Panc1 (cell line): ENCODE results near the gene ASXL3. TPM values are rescaled to one million over a fixed set of nuclear protein-coding genes. Genes with fewer than 3 reads are reported as not detected.

Source experiments
- ATAC-seq: fragments of 200-7000 bp; cut with Tn5 transposase; 2 replicates; pipeline ENCODE4 v1.9.1; 2020; ENCODE audit warnings: mild to moderate bottlenecking, moderate library complexity
- BruUV-seq: library from RNA; stranded (reverse); fragments of 400-500 nt; replicated peaks from 2 replicates; lab custom pipeline; 2021; lab: Mats Ljungman, UMichigan
- CTCF ChIA-PET: fragments of 300-600 bp; sonication (Branson Sonifier 250); formaldehyde crosslinking; loops from one replicate; lab custom pipeline; 2022; ENCODE audit warnings: antibody characterized with exemption; lab: Charles Lee
- POLR2A ChIA-PET: fragments of 300-600 bp; sonication (Branson Sonifier 250); formaldehyde crosslinking; loops from one replicate; lab custom pipeline; 2022; ENCODE audit warnings: antibody characterized with exemption; lab: Charles Lee
- DNase-seq: peaks from one replicate; pipeline ENCODE4 v3.0.0-alpha.2; 2010; ENCODE audit warnings: low read depth, low spot score
- H3K27ac ChIP-seq: 2 replicates; pipeline ENCODE4 v1.5.1; 2011; ENCODE audit warnings: mild to moderate bottlenecking, low read length, inconsistent platforms
- H3K27me3 ChIP-seq: fragments of 200-500 bp; sonication (Bioruptor generic); 2 replicates; pipeline ENCODE4 v1.6.0; 2014; ENCODE audit warnings: low read length, inconsistent platforms; ENCODE audit not compliant: control insufficient read depth, insufficient read depth
- H3K36me3 ChIP-seq: fragments of 200-500 bp; sonication (Bioruptor generic); 2 replicates; pipeline ENCODE4 v1.5.1; 2014; ENCODE audit warnings: inconsistent platforms, mild to moderate bottlenecking, low read length, moderate library complexity; ENCODE audit not compliant: control insufficient read depth, insufficient read depth
- H3K4me1 ChIP-seq: 2 replicates; pipeline ENCODE4 v1.5.1; 2011; ENCODE audit warnings: inconsistent platforms, mild to moderate bottlenecking, low read length, moderate library complexity; ENCODE audit not compliant: control insufficient read depth, insufficient read depth
- H3K4me3 ChIP-seq, 2 experiments: 2 replicates each; pipeline ENCODE4 v1.5.1; 2011 to 2012; ENCODE audit warnings: low read depth in 2 of 2, low read length in 2 of 2, mild to moderate bottlenecking in 2 of 2, inconsistent platforms in 1 of 2, moderate library complexity in 1 of 2
- H3K9me3 ChIP-seq: fragments of 200-500 bp; sonication (Bioruptor generic); 2 replicates; pipeline ENCODE4 v1.5.1; 2014; ENCODE audit warnings: low read depth, mild to moderate bottlenecking, inconsistent platforms, low read length, moderate library complexity; ENCODE audit not compliant: control insufficient read depth, insufficient read depth
- POLR2AphosphoS5 ChIP-seq: IDR thresholded peaks from 2 replicates; pipeline ENCODE4 v1.6.1; 2012; ENCODE audit warnings: mild to moderate bottlenecking, low read depth, low read length, moderate library complexity
- SIN3A ChIP-seq: IDR thresholded peaks from 2 replicates; pipeline ENCODE4 v1.6.1; 2012; ENCODE audit warnings: low read depth, mild to moderate bottlenecking, low read length, moderate library complexity, borderline replicate concordance; ENCODE audit not compliant: insufficient read depth
- TCF7L2 ChIP-seq: IDR thresholded peaks from 2 replicates; pipeline ENCODE4 v1.6.1; 2011; ENCODE audit warnings: mild to moderate bottlenecking, low read depth, low read length, inconsistent platforms
- in situ Hi-C: cut with HindIII; loops from 2 replicates; pipeline ENCODE4 v1.10.0; 2016; ENCODE audit warnings: low sequenced_read_pairs, low pct_unique_long_range_greater_than_20kb
- intact Hi-C: fragments of 100-400 bp; cut with micrococcal nuclease; formaldehyde crosslinking; loops from one replicate; pipeline ENCODE4 v1.10.0; 2022; ENCODE audit not compliant: unreplicated experiment
- total RNA-seq: library from RNA; stranded (reverse); gene quantifications from one replicate; pipeline ENCODE4 v1.2.1, GENCODE V29; 2021; ENCODE audit not compliant: unreplicated experiment
- TF ChIP-seq, protein P1 (sequence below): fragments of 450-650 bp; IDR thresholded peaks from 2 replicates; pipeline ENCODE4 v1.5.1; 2017; ENCODE audit warnings: mild to moderate bottlenecking
- TF ChIP-seq, protein P2 (sequence below), 2 experiments: IDR thresholded peaks; 2 replicates each; pipeline ENCODE4 v1.6.1; 2011 to 2012; ENCODE audit warnings: low read depth in 2 of 2, control low read depth in 1 of 2, low read length in 1 of 2, mild to moderate bottlenecking in 1 of 2, moderate library complexity in 1 of 2; ENCODE audit not compliant: insufficient read depth in 1 of 2

The ASXL3 gene
- total RNA-seq, 1 experiment from 2014 or later, result 0.74 TPM

DNA sequence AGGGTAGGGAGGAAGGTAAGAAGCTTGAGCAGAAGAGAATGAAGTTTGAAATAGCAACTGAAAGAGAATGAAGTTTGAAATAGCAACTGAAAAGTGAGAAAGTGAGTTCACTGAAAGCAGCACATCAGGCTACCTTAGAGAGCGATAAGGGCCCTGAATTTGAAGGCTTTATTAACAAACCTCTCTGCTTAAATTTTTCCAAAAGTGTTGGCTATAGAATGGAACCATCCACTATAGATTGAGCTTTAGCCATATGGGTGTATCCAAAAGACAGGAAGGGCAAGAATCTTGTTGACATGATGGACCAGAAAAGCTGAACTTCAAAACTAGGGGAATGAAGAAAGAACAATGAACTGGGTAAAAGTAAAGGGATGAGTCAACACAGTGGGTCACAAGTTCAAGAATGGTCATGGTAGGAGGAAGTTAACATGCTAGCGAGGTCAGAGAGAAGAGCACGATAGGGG, 122.5 kb downstream of the ASXL3 start:
- ChIA-PET CTCF (no interaction called here), POLR2A (no interaction called here)
- H3K27me3 ChIP-seq, result no peaks in the 10 kb centered on the region
- H3K4me3 ChIP-seq, result no peak overlapping the region
- in situ Hi-C loops (no loop called here), intact Hi-C loops (no loop called here)
- no peak overlapping the region for H3K27ac ChIP-seq
- no peak for ATAC-seq
- H3K9me3 ChIP-seq, result no peaks in the 10 kb centered on the region
- no peaks in the 10 kb centered on the region for H3K4me1 ChIP-seq
- no peak for TF ChIP-seq POLR2AphosphoS5
- TF ChIP-seq TCF7L2, result no peak
- TF ChIP-seq, protein P1, sequence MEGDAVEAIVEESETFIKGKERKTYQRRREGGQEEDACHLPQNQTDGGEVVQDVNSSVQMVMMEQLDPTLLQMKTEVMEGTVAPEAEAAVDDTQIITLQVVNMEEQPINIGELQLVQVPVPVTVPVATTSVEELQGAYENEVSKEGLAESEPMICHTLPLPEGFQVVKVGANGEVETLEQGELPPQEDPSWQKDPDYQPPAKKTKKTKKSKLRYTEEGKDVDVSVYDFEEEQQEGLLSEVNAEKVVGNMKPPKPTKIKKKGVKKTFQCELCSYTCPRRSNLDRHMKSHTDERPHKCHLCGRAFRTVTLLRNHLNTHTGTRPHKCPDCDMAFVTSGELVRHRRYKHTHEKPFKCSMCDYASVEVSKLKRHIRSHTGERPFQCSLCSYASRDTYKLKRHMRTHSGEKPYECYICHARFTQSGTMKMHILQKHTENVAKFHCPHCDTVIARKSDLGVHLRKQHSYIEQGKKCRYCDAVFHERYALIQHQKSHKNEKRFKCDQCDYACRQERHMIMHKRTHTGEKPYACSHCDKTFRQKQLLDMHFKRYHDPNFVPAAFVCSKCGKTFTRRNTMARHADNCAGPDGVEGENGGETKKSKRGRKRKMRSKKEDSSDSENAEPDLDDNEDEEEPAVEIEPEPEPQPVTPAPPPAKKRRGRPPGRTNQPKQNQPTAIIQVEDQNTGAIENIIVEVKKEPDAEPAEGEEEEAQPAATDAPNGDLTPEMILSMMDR, result no peak
- TF ChIP-seq, protein P2, sequence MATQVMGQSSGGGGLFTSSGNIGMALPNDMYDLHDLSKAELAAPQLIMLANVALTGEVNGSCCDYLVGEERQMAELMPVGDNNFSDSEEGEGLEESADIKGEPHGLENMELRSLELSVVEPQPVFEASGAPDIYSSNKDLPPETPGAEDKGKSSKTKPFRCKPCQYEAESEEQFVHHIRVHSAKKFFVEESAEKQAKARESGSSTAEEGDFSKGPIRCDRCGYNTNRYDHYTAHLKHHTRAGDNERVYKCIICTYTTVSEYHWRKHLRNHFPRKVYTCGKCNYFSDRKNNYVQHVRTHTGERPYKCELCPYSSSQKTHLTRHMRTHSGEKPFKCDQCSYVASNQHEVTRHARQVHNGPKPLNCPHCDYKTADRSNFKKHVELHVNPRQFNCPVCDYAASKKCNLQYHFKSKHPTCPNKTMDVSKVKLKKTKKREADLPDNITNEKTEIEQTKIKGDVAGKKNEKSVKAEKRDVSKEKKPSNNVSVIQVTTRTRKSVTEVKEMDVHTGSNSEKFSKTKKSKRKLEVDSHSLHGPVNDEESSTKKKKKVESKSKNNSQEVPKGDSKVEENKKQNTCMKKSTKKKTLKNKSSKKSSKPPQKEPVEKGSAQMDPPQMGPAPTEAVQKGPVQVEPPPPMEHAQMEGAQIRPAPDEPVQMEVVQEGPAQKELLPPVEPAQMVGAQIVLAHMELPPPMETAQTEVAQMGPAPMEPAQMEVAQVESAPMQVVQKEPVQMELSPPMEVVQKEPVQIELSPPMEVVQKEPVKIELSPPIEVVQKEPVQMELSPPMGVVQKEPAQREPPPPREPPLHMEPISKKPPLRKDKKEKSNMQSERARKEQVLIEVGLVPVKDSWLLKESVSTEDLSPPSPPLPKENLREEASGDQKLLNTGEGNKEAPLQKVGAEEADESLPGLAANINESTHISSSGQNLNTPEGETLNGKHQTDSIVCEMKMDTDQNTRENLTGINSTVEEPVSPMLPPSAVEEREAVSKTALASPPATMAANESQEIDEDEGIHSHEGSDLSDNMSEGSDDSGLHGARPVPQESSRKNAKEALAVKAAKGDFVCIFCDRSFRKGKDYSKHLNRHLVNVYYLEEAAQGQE (IDR thresholded peaks at IDR 0.05; ENCODE audit: insufficient read depth in 1 of 2, low read depth in 2 of 2, low read length in 1 of 2), result no peak
- TF ChIP-seq SIN3A, result no peak
- DNase-seq, result no peak
- no peaks in the 10 kb centered on the region for H3K36me3 ChIP-seq
- BruUV-seq, result no TSS peak

DNA sequence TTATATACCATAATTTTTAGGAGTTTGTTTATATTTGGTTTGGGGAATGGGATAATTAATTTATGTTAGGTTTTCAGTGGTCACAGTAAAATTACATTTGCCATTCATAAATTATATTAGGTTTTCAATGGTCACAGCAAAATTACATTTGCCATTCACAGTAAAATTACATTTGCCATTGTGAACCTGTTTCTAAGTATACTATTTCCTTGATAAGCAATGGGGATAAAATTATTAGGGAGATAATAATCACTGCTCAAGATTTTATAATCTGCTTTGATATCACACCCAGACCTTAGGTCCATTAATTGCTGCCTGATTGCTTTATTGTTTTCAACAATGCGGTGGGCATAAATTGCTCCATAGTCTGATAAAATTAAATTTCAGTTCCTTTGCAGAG, 124.6 kb downstream of the ASXL3 start:
- Histone ChIP-seq H3K9me3 (0 out of 2 replicates have a peak, but pooled peaks cover 2% of the 10 kb centered on the region), H3K27me3 (no peaks in the 10 kb centered on the region), H3K4me1 (no peaks in the 10 kb centered on the region), H3K4me3 (no peak overlapping the region), H3K27ac (no peak overlapping the region), H3K36me3 (no peaks in the 10 kb centered on the region)
- in situ Hi-C loops, result no loop called here
- ATAC-seq (no peak), DNase-seq (no peak)
- TF ChIP-seq TCF7L2, result no peak
- TF ChIP-seq POLR2AphosphoS5, result no peak
- TF ChIP-seq, protein P1, result no peak
- TF ChIP-seq, protein P2 (IDR thresholded peaks at IDR 0.05; ENCODE audit: insufficient read depth in 1 of 2, low read depth in 2 of 2, low read length in 1 of 2), result no peak
- TF ChIP-seq SIN3A, result no peak
- no TSS peak for BruUV-seq
- POLR2A ChIA-PET, result no interaction called here
- intact Hi-C loops, result no loop called here
- CTCF ChIA-PET, result no interaction called here
